ENCODE data around the gene PRRC2A. TPM values are rescaled to one million over a fixed set of nuclear protein-coding genes. Genes with fewer than 3 reads are reported as not detected.

Gene PRRC2A
- total RNA-seq, 1 donor from 2014 or later: 81.2 TPM

GRCh38 chr6:31658983-31659648 lies 38.6 kb downstream of the PRRC2A start:
- DNase-seq (ENCODE audit: low read depth): no peak
- H3K4me3 ChIP-seq (ENCODE audit: low read depth, low read length): peak overlapping the region; percentile 85
- TF ChIP-seq, protein P1, sequence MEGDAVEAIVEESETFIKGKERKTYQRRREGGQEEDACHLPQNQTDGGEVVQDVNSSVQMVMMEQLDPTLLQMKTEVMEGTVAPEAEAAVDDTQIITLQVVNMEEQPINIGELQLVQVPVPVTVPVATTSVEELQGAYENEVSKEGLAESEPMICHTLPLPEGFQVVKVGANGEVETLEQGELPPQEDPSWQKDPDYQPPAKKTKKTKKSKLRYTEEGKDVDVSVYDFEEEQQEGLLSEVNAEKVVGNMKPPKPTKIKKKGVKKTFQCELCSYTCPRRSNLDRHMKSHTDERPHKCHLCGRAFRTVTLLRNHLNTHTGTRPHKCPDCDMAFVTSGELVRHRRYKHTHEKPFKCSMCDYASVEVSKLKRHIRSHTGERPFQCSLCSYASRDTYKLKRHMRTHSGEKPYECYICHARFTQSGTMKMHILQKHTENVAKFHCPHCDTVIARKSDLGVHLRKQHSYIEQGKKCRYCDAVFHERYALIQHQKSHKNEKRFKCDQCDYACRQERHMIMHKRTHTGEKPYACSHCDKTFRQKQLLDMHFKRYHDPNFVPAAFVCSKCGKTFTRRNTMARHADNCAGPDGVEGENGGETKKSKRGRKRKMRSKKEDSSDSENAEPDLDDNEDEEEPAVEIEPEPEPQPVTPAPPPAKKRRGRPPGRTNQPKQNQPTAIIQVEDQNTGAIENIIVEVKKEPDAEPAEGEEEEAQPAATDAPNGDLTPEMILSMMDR (conservative IDR thresholded peaks at IDR 0.05; ENCODE audit: low read depth, low read length): no peak

- DNase-seq (ENCODE audit: low read depth): no peak
- peak overlapping the region; percentile 85 for H3K4me3 ChIP-seq (ENCODE audit: low read depth, low read length)
- TF ChIP-seq, protein P1 (conservative IDR thresholded peaks at IDR 0.05; ENCODE audit: low read depth, low read length): no peak
Measured at GRCh38 chr6:31659649-31660380, 39.3 kb downstream of the PRRC2A start.

DNA sequence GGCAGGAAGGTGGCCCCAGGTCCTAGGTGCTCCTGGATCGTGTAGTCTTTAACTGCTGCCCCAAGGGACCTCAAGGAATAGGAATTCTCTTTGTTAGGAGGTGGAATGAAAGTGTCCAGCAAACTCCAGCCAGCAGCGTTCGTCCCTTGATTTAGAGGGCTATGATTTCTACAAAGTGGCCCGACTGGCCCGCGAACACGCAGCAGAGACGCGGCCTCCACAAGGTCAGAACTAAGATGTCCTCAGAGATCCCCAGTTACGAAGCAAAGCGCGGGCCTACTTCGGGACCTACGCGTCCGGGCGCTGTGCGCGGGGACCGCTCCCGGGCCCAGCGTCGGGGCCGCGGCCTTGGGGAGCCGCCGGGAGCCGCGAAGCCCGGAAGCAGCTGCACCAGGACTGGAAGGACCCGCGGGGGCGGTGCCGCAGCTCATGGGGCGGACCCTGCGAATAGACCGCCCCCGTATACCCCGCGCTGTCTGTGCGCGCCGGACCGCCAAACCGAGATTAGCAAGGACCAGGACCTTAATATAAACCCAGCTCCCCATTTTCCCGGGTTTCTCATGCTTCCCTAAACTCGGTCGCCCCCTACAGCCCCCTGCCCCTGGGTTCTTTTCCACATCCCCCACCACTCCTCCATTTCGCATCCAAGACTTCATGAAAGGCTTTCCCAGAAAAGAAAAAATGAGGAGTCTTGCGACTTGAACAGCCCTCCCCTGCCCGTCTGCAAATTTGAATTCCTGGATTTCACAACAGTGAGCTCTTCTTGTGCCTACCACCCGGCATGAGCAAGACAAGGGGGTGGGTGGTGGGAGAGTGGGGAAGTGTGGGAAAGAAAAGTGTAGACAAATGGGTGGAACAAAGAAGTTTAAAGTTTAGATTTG lies 40.1 kb downstream of the PRRC2A start, which contains the start of gene C6orf47:
Gene C6orf47 (minus strand): TSS at position 398 of the 881 bp plus-strand sequence. CDS start 831 bp downstream, outside the sequence.
- no peak for DNase-seq (ENCODE audit: low read depth)
- TF ChIP-seq, protein P1 (conservative IDR thresholded peaks at IDR 0.05; ENCODE audit: low read depth, low read length): no peak

DNA sequence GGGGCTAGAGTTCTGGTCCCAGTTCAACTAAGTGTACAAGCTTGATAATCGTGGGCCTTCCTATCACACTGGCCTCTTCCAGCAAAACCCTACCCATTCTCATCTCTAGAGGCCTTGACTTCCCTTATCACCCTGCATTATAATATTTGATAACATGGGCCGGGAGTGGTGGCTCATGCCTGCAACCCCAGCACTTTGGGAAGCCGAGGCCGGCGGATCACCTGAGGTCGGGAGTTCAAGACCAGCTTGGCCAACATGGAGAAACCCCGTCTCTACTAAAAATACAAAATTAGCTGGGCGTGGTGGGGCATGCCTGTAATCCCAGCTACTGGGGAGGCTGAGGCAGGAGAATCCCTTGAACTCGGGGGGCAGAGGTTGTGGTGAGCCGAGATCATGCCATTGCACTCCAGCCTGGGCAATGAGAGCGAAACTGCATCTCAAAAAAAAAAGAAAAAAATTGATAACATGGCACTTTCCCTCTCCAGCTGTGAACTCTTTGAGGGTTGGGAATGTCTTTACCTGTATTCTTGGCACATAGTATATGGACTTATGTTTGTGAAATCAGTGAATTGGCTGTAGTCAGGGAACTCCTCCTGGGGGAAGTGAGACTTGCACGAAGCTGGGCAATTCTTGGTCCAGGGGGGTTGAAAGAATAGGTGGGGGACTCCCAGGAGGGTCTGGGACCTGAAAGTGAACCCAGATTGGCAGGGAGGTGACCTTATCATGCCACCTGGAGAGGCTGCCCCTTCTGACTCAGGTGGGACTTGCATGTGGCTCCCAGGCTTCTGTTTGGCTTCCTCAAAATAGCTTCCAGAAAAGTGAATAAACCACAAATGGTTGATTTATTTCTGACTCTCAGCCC lies 41.0 kb downstream of the PRRC2A start:
- no peak for DNase-seq (ENCODE audit: low read depth)
- H3K4me3 ChIP-seq (ENCODE audit: low read depth, low read length): peak overlapping the region; percentile 85
- TF ChIP-seq, protein P1 (conservative IDR thresholded peaks at IDR 0.05; ENCODE audit: low read depth, low read length): no peak

More for the DNA sequence above, 40.1 kb downstream of the PRRC2A start, which contains the start of gene C6orf47:
- H3K4me3 ChIP-seq (ENCODE audit: low read depth, low read length): peak within 1 kb of the TSS; percentile 85

DNA sequence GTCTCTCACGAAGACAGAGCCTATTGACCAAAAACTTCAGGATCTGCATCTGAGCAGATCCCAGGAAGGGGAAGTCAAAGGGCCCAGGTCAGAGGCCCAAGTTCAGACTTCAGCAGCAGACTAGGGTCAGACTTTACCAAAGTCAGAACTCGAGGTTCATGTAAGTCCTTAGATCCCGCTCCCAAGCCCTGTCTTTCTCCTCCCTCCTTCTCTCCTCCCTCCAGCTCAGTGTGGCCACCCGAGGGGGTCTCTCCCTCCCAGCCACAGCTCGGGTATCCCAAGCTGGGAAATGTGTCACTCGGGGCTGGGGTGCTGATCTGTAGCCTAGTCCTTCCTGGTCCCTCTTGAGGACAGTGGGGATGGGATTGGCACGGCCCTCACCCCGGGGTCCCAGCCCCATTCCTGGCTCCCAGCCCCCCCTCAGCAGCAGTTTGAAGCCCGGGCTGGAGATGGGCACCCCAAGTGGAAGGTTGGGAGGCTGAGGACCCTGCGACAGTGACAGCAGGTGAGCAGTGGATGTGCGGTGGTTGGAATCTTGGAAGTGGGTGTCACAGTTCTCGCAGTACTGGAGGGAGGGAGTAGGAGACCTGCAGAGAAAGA lies 41.7 kb downstream of the PRRC2A start:
- TF ChIP-seq, protein P1 (conservative IDR thresholded peaks at IDR 0.05; ENCODE audit: low read depth, low read length): no peak
- no peak overlapping the region for H3K4me3 ChIP-seq (ENCODE audit: low read depth, low read length)
- DNase-seq (ENCODE audit: low read depth): no peak
